Body of pancreas (tissue), 4 donors: ENCODE data around the gene CLEC16A. TPM values are rescaled to one million over a fixed set of nuclear protein-coding genes. Genes with fewer than 3 reads are reported as not detected.

ENCODE experiments used
- ATAC-seq: fragments of 150-250 bp; one replicate; pipeline ENCODE4 v1.9.1; 2016
- DNase-seq, 4 donors: peaks; one replicate each; pipeline ENCODE4 v3.0.0-alpha.2; 2019
- H3K27ac ChIP-seq, 4 donors: fragments of 200-600 bp; sonication (generic); 1 replicate in 3 of 4; 2 replicates in 1 of 4; pipeline versions ENCODE4 v1.5.1 to v1.6.1; 2016 to 2019; ENCODE audit warnings: mild to moderate bottlenecking in 1 of 4, mixed read lengths in 1 of 4, moderate library complexity in 1 of 4
- H3K27me3 ChIP-seq, 2 donors: fragments of 200-600 bp; sonication (generic); one replicate each; pipeline ENCODE4 v1.6.0; 2016; ENCODE audit warnings: mild to moderate bottlenecking in 1 of 2
- H3K36me3 ChIP-seq, 2 donors: fragments of 200-600 bp; sonication (generic); replicated peaks in 1 of 2; 2 replicates each; pipeline ENCODE4 v1.5.1; 2016; ENCODE audit warnings: low read depth in 2 of 2; ENCODE audit not compliant: insufficient read depth in 1 of 2
- H3K4me1 ChIP-seq: fragments of 200-600 bp; sonication (generic); one replicate; pipeline ENCODE4 v1.6.0; 2016
- H3K4me3 ChIP-seq, 2 donors: fragments of 200-600 bp; sonication (generic); 1 replicate in 1 of 2; 2 replicates in 1 of 2; pipeline ENCODE4 v1.5.1; 2016 to 2019
- H3K9me3 ChIP-seq, 3 donors: fragments of 200-600 bp; sonication (generic); 1 replicate in 2 of 3; 2 replicates in 1 of 3; pipeline ENCODE4 v1.5.1; 2016
- CTCF ChIP-seq, 7 experiments: fragments of 450-650 bp in 4 of 7; fragments of 200-600 bp in 3 of 7; sonication (generic) in 3 of 7; IDR thresholded peaks; one replicate each; pipeline ENCODE4 v1.5.1; 2016 to 2019; ENCODE audit warnings: antibody characterized with exemption in 7 of 7
- POLR2A ChIP-seq, 3 donors: fragments of 450-650 bp; IDR thresholded peaks; one replicate each; pipeline ENCODE4 v1.6.1; 2016; ENCODE audit warnings: antibody characterized with exemption in 3 of 3, mild to moderate bottlenecking in 2 of 3
- WGBS, 2 donors: methylation state at CpG; one replicate each; pipeline ENCODE4 v1.1.5; 2017; 5-methylcytosine and 5-hydroxymethylcytosine counted together
- intact Hi-C: fragments of 100-400 bp; cut with DNase I; formaldehyde crosslinking; loops from one replicate; pipeline ENCODE4 v1.15.1; 2023
- total RNA-seq, 2 donors: library from RNA; depleted of rRNA; stranded (reverse); fragments of >200 nt; gene quantifications; one replicate each; pipeline ENCODE4 v1.1.0, GENCODE V29; 2016

Gene CLEC16A
- total RNA-seq, 2 donors from 2014 or later, result 15.0 to 21.4 TPM

DNA sequence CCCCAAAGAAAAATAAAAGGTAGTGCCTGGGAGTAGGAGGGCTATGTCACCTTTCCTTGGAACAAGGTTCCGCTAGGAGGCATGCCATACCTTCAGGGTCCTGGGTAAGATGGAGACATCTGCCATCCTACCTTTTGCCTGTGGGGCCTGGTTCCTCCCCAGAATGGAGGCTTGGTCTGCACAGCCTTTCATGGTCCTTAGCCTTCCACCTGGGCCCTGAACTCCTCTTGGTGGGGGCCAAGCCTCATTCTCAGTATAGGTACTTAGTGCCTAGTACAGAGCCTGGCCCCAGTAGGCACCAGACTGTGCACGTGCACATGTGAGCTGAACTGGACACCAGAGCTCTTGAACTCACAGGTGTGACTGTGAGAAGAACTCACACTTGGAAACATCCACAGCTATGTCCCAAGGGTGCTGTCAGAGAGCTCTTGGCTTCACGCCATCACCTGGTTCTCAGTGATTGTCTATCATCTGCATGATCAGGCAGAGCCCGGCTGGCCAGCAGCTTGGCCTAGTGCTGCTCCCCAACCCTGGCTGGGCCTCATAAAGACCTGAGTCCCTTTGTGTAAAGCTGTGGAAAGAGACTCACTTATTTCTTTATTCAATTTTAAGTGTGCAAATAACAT lies 168.5 kb downstream of the CLEC16A start:
- intact Hi-C loops, result no loop called here
- Histone ChIP-seq H3K36me3 (no peaks in the 10 kb centered on the region), H3K27me3 (no peaks in the 10 kb centered on the region), H3K4me3 (no peak overlapping the region), H3K4me1 (no peaks in the 10 kb centered on the region), H3K9me3 (no peaks in the 10 kb centered on the region), H3K27ac (no peak overlapping the region)
- WGBS, 2 donors, result 68 to 74% methylated on average over 3 to 4 of the region's 4 CpGs
- ATAC-seq (no peak), DNase-seq (peak in 3 of 4 donors; percentile 37 to 50 (median 41))
- TF ChIP-seq POLR2A (IDR thresholded peaks at IDR 0.05), result no peak
- TF ChIP-seq CTCF (IDR thresholded peaks at IDR 0.05), result no peak

- H3K9me3 ChIP-seq, result no peaks in the 10 kb centered on the region
- intact Hi-C loops, result no loop called here
- H3K4me3 ChIP-seq, result no peak overlapping the region
- 82 to 90% methylated on average over 12 to 15 of the region's 15 CpGs for WGBS, 2 donors
- TF ChIP-seq POLR2A (IDR thresholded peaks at IDR 0.05) (no peak), CTCF (IDR thresholded peaks at IDR 0.05) (no peak)
- DNase-seq (no peak), ATAC-seq (no peak)
- no peaks in the 10 kb centered on the region for H3K36me3 ChIP-seq
- H3K4me1 ChIP-seq, result no peaks in the 10 kb centered on the region
- no peaks in the 10 kb centered on the region for H3K27me3 ChIP-seq
- H3K27ac ChIP-seq, result no peak overlapping the region
Observed at GRCh38 chr16:11114366-11115164, 170.2 kb downstream of the CLEC16A start.

- ATAC-seq, result no peak
- Histone ChIP-seq H3K27ac (no peak overlapping the region), H3K4me1 (no peaks in the 10 kb centered on the region), H3K36me3 (no peaks in the 10 kb centered on the region), H3K4me3 (no peak overlapping the region), H3K27me3 (no peaks in the 10 kb centered on the region), H3K9me3 (no peaks in the 10 kb centered on the region)
- WGBS, 2 donors, result 77 to 86% methylated on average over 5 of the region's 5 CpGs
- TF ChIP-seq POLR2A (IDR thresholded peaks at IDR 0.05) (no peak), CTCF (IDR thresholded peaks at IDR 0.05) (no peak)
- no peak for DNase-seq
- intact Hi-C loops, result no loop called here
Observed at GRCh38 chr16:11117576-11118211, 173.3 kb downstream of the CLEC16A start.

- TF ChIP-seq POLR2A (IDR thresholded peaks at IDR 0.05), result no peak
- no peak for TF ChIP-seq CTCF (IDR thresholded peaks at IDR 0.05)
- Histone ChIP-seq H3K9me3 (no peaks in the 10 kb centered on the region), H3K27ac (no peak overlapping the region), H3K4me3 (no peak overlapping the region), H3K27me3 (no peaks in the 10 kb centered on the region), H3K4me1 (no peaks in the 10 kb centered on the region), H3K36me3 (no peaks in the 10 kb centered on the region)
- ATAC-seq, result no peak
- intact Hi-C loops, result no loop called here
- DNase-seq, result no peak
- 50 to 70% methylated on average over 2 of the region's 2 CpGs for WGBS, 2 donors
Observed at GRCh38 chr16:11118479-11118878, 174.1 kb downstream of the CLEC16A start.
